Measurements from ENCODE around the gene CASP4. TPM values are rescaled to one million over a fixed set of nuclear protein-coding genes. Genes with fewer than 3 reads are reported as not detected.

Gene CASP4
- total RNA-seq, 2 donors from 2014 or later: not detected

DNA sequence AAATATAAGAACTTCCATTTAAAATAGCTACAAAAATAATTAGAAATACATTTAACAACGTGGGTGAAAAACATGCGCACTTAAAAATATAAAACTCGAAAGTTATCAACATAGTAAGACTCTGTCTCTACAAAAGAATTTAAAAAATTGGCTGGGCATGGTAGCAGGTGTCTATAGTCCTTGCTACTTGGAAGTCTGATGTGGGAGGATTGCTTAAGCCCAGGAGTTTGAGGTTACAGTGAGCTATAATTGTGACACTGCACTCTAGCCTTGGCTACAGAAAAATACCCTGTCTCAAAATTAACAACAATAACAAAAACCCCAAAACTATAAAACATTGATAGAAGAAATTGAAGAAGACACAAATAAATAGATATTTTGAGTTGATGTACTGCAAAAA, 56.3 kb downstream of the CASP4 start:
- no peaks in the 10 kb centered on the region for H3K27me3 ChIP-seq (ENCODE audit: control insufficient read depth, insufficient read depth, low read length, poor library complexity, severe bottlenecking)
- no peaks in the 10 kb centered on the region for H3K9me3 ChIP-seq (ENCODE audit: control insufficient read depth, low read length)
- H3K4me1 Mint-ChIP-seq: no peaks in the 10 kb centered on the region
- no peak overlapping the region for H3K4me3 Mint-ChIP-seq
- no peak overlapping the region for H3K27ac Mint-ChIP-seq
- no peak for TF ChIP-seq CTCF (conservative IDR thresholded peaks at IDR 0.05)
- no peak overlapping the region for H3K4me3 ChIP-seq (ENCODE audit: low read length)
- no peaks in the 10 kb centered on the region for H3K36me3 ChIP-seq (ENCODE audit: control insufficient read depth, insufficient read depth, low read length)
- H3K9ac ChIP-seq (ENCODE audit: extremely low read depth, low read length, poor library complexity, severe bottlenecking): no peak overlapping the region
- H3K27me3 Mint-ChIP-seq (ENCODE audit: insufficient read depth): no peaks in the 10 kb centered on the region
- H3K27ac ChIP-seq (ENCODE audit: low read depth, low read length): no peak overlapping the region
- H3K36me3 Mint-ChIP-seq (ENCODE audit: low read depth): no peaks in the 10 kb centered on the region
- no peaks in the 10 kb centered on the region for H3K9me3 Mint-ChIP-seq
- DNase-seq: no peak
- WGBS, 2 experiments (ENCODE audit: insufficient coverage in 1 of 2, insufficient read length in 1 of 2): 82% methylated on average over 3 of the region's 3 CpGs; no CpG with 5 or more reads in 1 of the 2 experiments
- H3K4me1 ChIP-seq (ENCODE audit: control insufficient read depth, insufficient read depth, low read length): no peaks in the 10 kb centered on the region

DNA sequence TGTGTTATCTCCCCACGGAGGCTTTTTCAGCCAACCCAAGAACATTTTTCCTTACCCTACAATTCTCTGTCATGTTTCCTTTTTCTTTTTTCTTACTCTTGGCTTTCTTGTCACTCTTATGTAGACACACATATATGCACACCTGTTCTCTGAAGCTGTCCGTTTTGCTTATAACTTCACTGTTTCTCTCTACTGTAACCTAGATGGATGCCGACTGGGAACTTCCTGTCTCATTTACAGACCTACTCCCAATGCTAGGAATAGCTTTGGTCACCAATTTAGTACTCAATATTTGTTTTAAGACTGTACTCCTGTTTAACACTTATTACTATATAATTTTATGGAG, 60.2 kb downstream of the CASP4 start:
- no peak overlapping the region for H3K4me3 Mint-ChIP-seq
- TF ChIP-seq CTCF (conservative IDR thresholded peaks at IDR 0.05): no peak
- no peak for DNase-seq
- H3K36me3 Mint-ChIP-seq (ENCODE audit: low read depth): no peaks in the 10 kb centered on the region
- Histone ChIP-seq H3K27me3 (ENCODE audit: control insufficient read depth, insufficient read depth, low read length, poor library complexity, severe bottlenecking) (no peaks in the 10 kb centered on the region), H3K36me3 (ENCODE audit: control insufficient read depth, insufficient read depth, low read length) (no peaks in the 10 kb centered on the region), H3K27ac (ENCODE audit: low read depth, low read length) (no peak overlapping the region), H3K9ac (ENCODE audit: extremely low read depth, low read length, poor library complexity, severe bottlenecking) (no peak overlapping the region), H3K9me3 (ENCODE audit: control insufficient read depth, low read length) (no peaks in the 10 kb centered on the region), H3K4me1 (ENCODE audit: control insufficient read depth, insufficient read depth, low read length) (no peaks in the 10 kb centered on the region), H3K4me3 (ENCODE audit: low read length) (no peak overlapping the region)
- H3K27me3 Mint-ChIP-seq (ENCODE audit: insufficient read depth): no peaks in the 10 kb centered on the region
- no peaks in the 10 kb centered on the region for H3K9me3 Mint-ChIP-seq
- no peaks in the 10 kb centered on the region for H3K4me1 Mint-ChIP-seq
- H3K27ac Mint-ChIP-seq: no peak overlapping the region
- 92 to 100% methylated on average over 2 to 3 of the region's 3 CpGs for WGBS, 2 experiments (ENCODE audit: insufficient coverage in 1 of 2, insufficient read length in 1 of 2)

DNA sequence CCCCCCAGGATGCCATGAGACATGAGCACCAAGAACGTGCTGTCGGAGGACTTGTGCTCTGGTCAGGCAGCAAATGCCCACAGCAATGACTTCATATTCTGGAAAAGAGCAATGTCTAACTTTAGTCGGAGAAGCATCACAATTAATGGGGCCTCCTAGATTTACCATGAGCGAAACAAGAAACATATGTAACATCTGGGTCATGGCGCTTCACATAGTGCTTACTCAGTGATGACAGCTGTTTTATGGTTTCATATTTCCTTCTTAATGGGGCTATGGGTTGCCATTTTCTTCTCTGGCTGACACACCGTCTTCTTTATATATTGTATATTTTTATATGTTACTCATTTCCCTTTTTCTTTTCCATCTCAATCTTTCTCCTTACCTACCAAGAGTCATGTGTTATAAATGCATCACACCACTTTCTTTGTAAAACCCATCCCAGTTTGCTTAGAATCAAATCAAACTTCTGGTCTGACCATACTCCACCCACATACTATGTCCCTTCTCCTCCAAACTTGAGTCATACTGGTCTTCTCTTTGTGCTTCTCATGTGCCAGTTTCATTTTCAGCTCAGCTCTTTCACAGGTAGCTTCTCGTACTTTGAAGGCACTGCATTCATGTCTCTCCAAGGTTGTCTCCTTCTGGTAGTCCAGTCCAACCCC, 60.7 kb downstream of the CASP4 start:
- no peaks in the 10 kb centered on the region for H3K36me3 Mint-ChIP-seq (ENCODE audit: low read depth)
- no peaks in the 10 kb centered on the region for H3K9me3 Mint-ChIP-seq
- WGBS, 2 experiments (ENCODE audit: insufficient coverage in 1 of 2, insufficient read length in 1 of 2): 74 to 79% methylated on average over 5 to 6 of the region's 7 CpGs
- no peaks in the 10 kb centered on the region for H3K27me3 Mint-ChIP-seq (ENCODE audit: insufficient read depth)
- Histone ChIP-seq H3K4me3 (ENCODE audit: low read length) (no peak overlapping the region), H3K27ac (ENCODE audit: low read depth, low read length) (no peak overlapping the region), H3K27me3 (ENCODE audit: control insufficient read depth, insufficient read depth, low read length, poor library complexity, severe bottlenecking) (no peaks in the 10 kb centered on the region), H3K36me3 (ENCODE audit: control insufficient read depth, insufficient read depth, low read length) (no peaks in the 10 kb centered on the region), H3K9me3 (ENCODE audit: control insufficient read depth, low read length) (no peaks in the 10 kb centered on the region), H3K9ac (ENCODE audit: extremely low read depth, low read length, poor library complexity, severe bottlenecking) (no peak overlapping the region), H3K4me1 (ENCODE audit: control insufficient read depth, insufficient read depth, low read length) (no peaks in the 10 kb centered on the region)
- no peak overlapping the region for H3K27ac Mint-ChIP-seq
- no peak for TF ChIP-seq CTCF (conservative IDR thresholded peaks at IDR 0.05)
- DNase-seq: no peak
- H3K4me3 Mint-ChIP-seq: no peak overlapping the region
- H3K4me1 Mint-ChIP-seq: no peaks in the 10 kb centered on the region

Data from endodermal cell (in vitro differentiated cells).